Measurements from ENCODE around the gene ZNF268.

DNA sequence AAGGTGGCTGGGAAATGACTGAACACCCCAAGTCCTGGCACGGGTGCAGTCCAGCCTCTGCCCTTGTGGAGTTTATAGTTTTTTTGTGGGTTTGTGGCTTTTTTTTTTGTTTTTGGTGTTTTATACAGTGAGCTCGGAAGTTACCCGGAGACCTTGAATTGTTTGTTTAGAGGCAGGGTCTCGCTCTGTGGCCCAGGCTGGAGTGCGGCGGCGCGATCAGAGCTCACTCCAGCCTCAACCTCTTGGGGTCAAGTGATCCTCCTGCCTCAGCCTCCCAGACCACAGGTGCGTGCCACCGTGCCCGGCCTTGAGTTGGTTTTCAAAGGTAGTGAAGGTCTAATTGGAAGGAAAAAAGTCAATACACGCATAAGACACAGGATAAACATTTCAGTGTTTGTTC lies 55.3 kb downstream of the ZNF268 start:
- TF ChIP-seq PATZ1 (CRISPR knock-in tag; IDR thresholded peaks at IDR 0.05; ENCODE audit: borderline replicate concordance) (no peak), RARB (CRISPR knock-in tag; IDR thresholded peaks at IDR 0.05) (no peak)
